ENCODE results near the gene NAMPT.
"Not testable (repeated sequence)": the region's sequence is repeated elsewhere in the genome, so short reads cannot be mapped to it uniquely, and the experiment has no call there.

Gene NAMPT

GRCh38 chr7:106284714-106285050 is at the start of gene NAMPT:
TSS of gene NAMPT (minus strand) at chr7:106284983. CDS start at chr7:106284884, 99 bp downstream.
- no peak for DNase-seq

GRCh38 chr7:106332201-106332600 is 47.4 kb upstream of the NAMPT start:
- DNase-seq: no peak

GRCh38 chr7:106331441-106332175 is 46.8 kb upstream of the NAMPT start:
- peak; percentile 14 for DNase-seq

GRCh38 chr7:106329971-106330733 is 45.4 kb upstream of the NAMPT start:
- no peak for DNase-seq

- no peak for DNase-seq
Measured at GRCh38 chr7:106329408-106329807, 44.6 kb upstream of the NAMPT start.

GRCh38 chr7:106327538-106328481 is 43.0 kb upstream of the NAMPT start:
- no peak for DNase-seq

GRCh38 chr7:106326594-106327537 is 42.1 kb upstream of the NAMPT start:
- DNase-seq: no peak

- DNase-seq: not testable (repeated sequence)
Measured at GRCh38 chr7:106324509-106324908, 39.7 kb upstream of the NAMPT start.

GRCh38 chr7:106320254-106320770 is 35.5 kb upstream of the NAMPT start:
- DNase-seq: not testable (repeated sequence)

- DNase-seq: no peak
Measured at GRCh38 chr7:106318482-106318881, 33.7 kb upstream of the NAMPT start.

GRCh38 chr7:106317971-106318370 is 33.2 kb upstream of the NAMPT start:
- DNase-seq: no peak

GRCh38 chr7:106316947-106317346 is 32.2 kb upstream of the NAMPT start:
- no peak for DNase-seq

GRCh38 chr7:106314875-106315274 is 30.1 kb upstream of the NAMPT start:
- DNase-seq: no peak

- peak; percentile 79 for DNase-seq
Measured at GRCh38 chr7:106313966-106314365, 29.2 kb upstream of the NAMPT start.

- no peak for DNase-seq
Measured at GRCh38 chr7:106313456-106313901, 28.7 kb upstream of the NAMPT start.

- no peak for DNase-seq
Measured at GRCh38 chr7:106312906-106313305, 28.1 kb upstream of the NAMPT start.

- no peak for DNase-seq
Measured at GRCh38 chr7:106312099-106312871, 27.5 kb upstream of the NAMPT start.

- no peak for DNase-seq
Measured at GRCh38 chr7:106309362-106309761, 24.6 kb upstream of the NAMPT start.

GRCh38 chr7:106306256-106306655 is 21.5 kb upstream of the NAMPT start:
- no peak for DNase-seq

- DNase-seq: no peak
Measured at GRCh38 chr7:106305732-106306131, 20.9 kb upstream of the NAMPT start.

- DNase-seq: no peak
Measured at GRCh38 chr7:106304568-106304967, 19.8 kb upstream of the NAMPT start.
